SU-DHL-6 (cell line): ENCODE results near the gene SLC7A11.
A peak's percentile ranks its signal among the peaks of the same experiment; 100 is the strongest.

ENCODE experiments used
- H2AFZ ChIP-seq: fragments of 200-600 bp; sonication (generic); 2 replicates; pipeline ENCODE4 v1.6.1; 2014; ENCODE audit warnings: low read depth, mild to moderate bottlenecking, moderate library complexity, mixed read lengths, antibody characterized with exemption, low read length; ENCODE audit not compliant: severe bottlenecking
- H3F3A ChIP-seq: fragments of 200-600 bp; shearing (Covaris generic); 2 replicates; pipeline ENCODE4 v1.6.0; 2016; ENCODE audit warnings: antibody characterized with exemption, mild to moderate bottlenecking; ENCODE audit not compliant: insufficient read depth
- H3K27ac ChIP-seq: fragments of 200-600 bp; sonication (generic); 2 replicates; pipeline ENCODE4 v1.5.1; 2016; ENCODE audit warnings: low read depth, mild to moderate bottlenecking, low read length, moderate library complexity, mixed read lengths
- H3K27me3 ChIP-seq: fragments of 200-600 bp; sonication (generic), shearing (Covaris generic); 2 replicates; pipeline ENCODE4 v1.6.0; 2014; ENCODE audit warnings: mild to moderate bottlenecking, low read length
- H3K36me3 ChIP-seq: fragments of 200-600 bp; sonication (generic); 2 replicates; pipeline ENCODE4 v1.6.1; 2014; ENCODE audit warnings: mild to moderate bottlenecking, low read length, mixed read lengths
- H3K4me2 ChIP-seq: fragments of 300-600, 200-600 bp; shearing (Covaris generic), sonication (generic); 2 replicates; pipeline ENCODE4 v1.6.0; 2014; ENCODE audit warnings: low read length, low read depth, mild to moderate bottlenecking; ENCODE audit not compliant: poor library complexity, severe bottlenecking
- H3K4me3 ChIP-seq: fragments of 200-600 bp; sonication (generic); 2 replicates; pipeline ENCODE4 v1.5.1; 2014; ENCODE audit warnings: antibody characterized with exemption, low read length, mild to moderate bottlenecking, mixed read lengths; ENCODE audit not compliant: insufficient read depth, poor library complexity, severe bottlenecking
- H3K79me2 ChIP-seq: fragments of 200-600 bp; sonication (generic); 2 replicates; pipeline ENCODE4 v1.6.1; 2014; ENCODE audit warnings: mild to moderate bottlenecking, low read length, moderate library complexity; ENCODE audit not compliant: insufficient read depth
- H3K9ac ChIP-seq: fragments of 200-600 bp; sonication (generic); 2 replicates; pipeline ENCODE4 v1.7.0; 2014; ENCODE audit warnings: mild to moderate bottlenecking, low read length
- H3K9me2 ChIP-seq: fragments of 200-600 bp; sonication (generic); replicated peaks from 2 replicates; pipeline ENCODE4 v1.6.1; 2014; ENCODE audit warnings: low read length; ENCODE audit not compliant: insufficient read depth
- H3K9me3 ChIP-seq: fragments of 200-600 bp; sonication (generic); 2 replicates; pipeline ENCODE4 v1.6.1; 2014; ENCODE audit warnings: low read length, mixed read lengths; ENCODE audit not compliant: insufficient read depth
- H4K20me1 ChIP-seq: fragments of 200-600 bp; sonication (generic); 2 replicates; pipeline ENCODE4 v1.6.1; 2014; ENCODE audit warnings: low read depth, mild to moderate bottlenecking, antibody characterized with exemption, low read length, moderate library complexity, mixed read lengths
- EZH2phosphoT487 ChIP-seq: fragments of 200-600 bp; sonication (generic), shearing (Covaris generic); conservative IDR thresholded peaks from 2 replicates; pipeline ENCODE4 v1.6.1; 2018; ENCODE audit warnings: mild to moderate bottlenecking, antibody characterized with exemption, low read length, moderate library complexity, mixed read lengths
- TF ChIP-seq, protein P1 (sequence below): fragments of 200-600 bp; sonication (generic); IDR thresholded peaks from one replicate; pipeline ENCODE4 v1.5.1; 2017; ENCODE audit warnings: antibody characterized with exemption, mild to moderate bottlenecking, low read length, moderate library complexity; ENCODE audit not compliant: insufficient read depth, poor library complexity, severe bottlenecking

Gene SLC7A11

DNA sequence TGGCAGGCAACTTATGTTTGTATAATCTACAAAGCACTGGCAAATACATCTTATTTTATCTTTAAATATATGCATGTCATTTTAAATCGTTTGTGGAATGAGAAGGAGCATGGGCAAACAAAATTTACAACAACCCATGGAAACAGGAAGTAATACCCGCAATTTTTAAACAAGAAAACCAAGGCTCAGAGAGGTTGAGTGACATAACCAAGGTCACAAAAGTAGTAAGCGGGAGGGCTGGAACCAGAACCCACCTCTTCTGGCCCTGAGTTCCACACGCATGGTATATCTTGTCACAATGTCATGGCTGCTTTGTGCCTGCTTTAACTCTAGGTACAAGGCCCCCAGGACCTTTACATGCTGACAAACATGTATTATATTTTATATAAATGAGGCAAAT is 52.9 kb downstream of the SLC7A11 start:
- H3K9ac ChIP-seq = 0 out of 2 replicates have a peak overlapping the region, but pooled peaks have one; percentile 13
- no peaks in the 10 kb centered on the region for H4K20me1 ChIP-seq
- H3F3A ChIP-seq = peaks cover 14% of the 10 kb centered on the region
- no peaks in the 10 kb centered on the region for H3K9me3 ChIP-seq
- H3K4me2 ChIP-seq = peak overlapping the region; percentile 91
- no peak overlapping the region for H2AFZ ChIP-seq
- H3K4me3 ChIP-seq = no peak overlapping the region
- no peak for TF ChIP-seq EZH2phosphoT487
- TF ChIP-seq, protein P1, sequence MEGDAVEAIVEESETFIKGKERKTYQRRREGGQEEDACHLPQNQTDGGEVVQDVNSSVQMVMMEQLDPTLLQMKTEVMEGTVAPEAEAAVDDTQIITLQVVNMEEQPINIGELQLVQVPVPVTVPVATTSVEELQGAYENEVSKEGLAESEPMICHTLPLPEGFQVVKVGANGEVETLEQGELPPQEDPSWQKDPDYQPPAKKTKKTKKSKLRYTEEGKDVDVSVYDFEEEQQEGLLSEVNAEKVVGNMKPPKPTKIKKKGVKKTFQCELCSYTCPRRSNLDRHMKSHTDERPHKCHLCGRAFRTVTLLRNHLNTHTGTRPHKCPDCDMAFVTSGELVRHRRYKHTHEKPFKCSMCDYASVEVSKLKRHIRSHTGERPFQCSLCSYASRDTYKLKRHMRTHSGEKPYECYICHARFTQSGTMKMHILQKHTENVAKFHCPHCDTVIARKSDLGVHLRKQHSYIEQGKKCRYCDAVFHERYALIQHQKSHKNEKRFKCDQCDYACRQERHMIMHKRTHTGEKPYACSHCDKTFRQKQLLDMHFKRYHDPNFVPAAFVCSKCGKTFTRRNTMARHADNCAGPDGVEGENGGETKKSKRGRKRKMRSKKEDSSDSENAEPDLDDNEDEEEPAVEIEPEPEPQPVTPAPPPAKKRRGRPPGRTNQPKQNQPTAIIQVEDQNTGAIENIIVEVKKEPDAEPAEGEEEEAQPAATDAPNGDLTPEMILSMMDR = no peak
- H3K79me2 ChIP-seq = no peaks in the 10 kb centered on the region
- H3K9me2 ChIP-seq = no peaks in the 10 kb centered on the region
- peak overlapping the region; percentile 99; the same call in 1 of the 2 replicates for H3K27ac ChIP-seq
- no peaks in the 10 kb centered on the region for H3K27me3 ChIP-seq
- H3K36me3 ChIP-seq = no peaks in the 10 kb centered on the region

DNA sequence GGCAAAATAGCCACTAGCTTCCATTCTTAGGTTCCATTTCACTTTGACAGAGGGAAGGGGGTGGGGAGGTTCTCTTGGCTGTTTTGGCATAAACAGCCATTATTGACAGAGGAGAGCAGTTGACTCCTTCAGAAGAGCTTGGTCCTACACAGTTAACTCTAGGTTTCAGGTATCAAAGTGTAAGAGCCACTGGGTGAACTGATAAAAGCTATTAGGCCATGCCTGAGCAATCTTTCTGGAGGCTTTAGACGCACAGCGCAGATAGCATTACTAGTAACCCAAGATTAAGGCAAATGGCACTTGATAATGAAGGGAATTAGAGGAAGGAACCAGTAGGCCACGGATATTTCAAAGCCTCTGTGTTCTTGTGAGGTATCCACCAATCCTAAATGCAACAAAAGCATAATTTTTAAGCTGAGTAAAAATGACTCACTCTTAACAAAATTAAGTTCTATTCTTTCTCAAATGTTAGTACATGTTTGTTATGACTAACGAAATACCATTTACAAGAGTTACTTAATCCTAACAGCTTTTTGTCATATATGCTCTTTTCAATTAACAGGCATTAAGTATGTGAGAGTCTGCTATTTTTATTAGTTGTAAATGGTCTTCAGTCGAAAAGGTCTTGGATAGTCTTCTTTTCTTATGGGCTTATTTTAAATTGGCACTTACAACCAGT is 53.6 kb downstream of the SLC7A11 start:
- Histone ChIP-seq H4K20me1 (no peaks in the 10 kb centered on the region), H3F3A (peaks cover 14% of the 10 kb centered on the region), H3K4me2 (no peak overlapping the region), H3K79me2 (no peaks in the 10 kb centered on the region), H3K9me3 (no peaks in the 10 kb centered on the region), H3K27ac (no peak overlapping the region), H2AFZ (no peak overlapping the region), H3K36me3 (no peaks in the 10 kb centered on the region), H3K9ac (no peak overlapping the region), H3K4me3 (no peak overlapping the region), H3K27me3 (no peaks in the 10 kb centered on the region), H3K9me2 (no peaks in the 10 kb centered on the region)
- TF ChIP-seq, protein P1 = no peak
- TF ChIP-seq EZH2phosphoT487 = no peak

DNA sequence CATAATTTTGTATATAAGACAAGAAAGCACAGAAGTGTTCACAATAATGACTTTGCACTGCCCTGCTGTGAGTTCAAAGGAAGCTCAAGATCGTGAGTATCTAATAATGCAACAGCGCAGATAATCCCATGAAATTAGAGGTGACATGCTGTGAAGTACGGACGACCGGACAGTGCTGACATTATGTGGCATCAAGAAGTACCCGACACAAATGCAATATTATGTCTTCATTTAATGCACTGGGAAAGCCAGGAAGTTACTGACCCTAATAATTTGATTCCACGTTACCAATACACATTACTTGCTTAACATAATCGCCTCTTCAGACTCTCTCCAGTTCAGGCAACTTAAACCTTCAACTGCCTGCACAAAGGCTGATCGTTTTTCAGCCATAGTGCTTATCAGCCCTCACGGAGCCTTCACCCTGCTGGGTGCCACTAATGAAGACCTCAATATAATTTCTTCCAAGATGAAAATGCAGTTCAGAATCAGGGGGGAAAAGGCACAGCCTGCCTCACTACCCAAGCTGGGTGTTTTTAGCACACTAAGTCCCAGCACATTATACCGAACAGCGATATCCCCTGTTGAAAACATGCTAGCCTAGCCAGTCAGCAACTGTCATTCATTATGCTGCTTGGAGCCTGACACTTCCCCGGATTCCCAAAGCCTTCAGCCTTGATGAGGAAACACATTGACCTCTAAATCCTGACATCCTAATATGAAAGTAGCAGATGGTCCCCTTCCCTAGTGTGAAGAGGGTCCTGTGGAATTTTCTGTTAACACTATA is 56.1 kb downstream of the SLC7A11 start:
- Histone ChIP-seq H3K9me3 (no peaks in the 10 kb centered on the region), H3F3A (peaks cover 7% of the 10 kb centered on the region), H3K27me3 (no peaks in the 10 kb centered on the region), H3K4me3 (no peak overlapping the region), H3K9ac (no peak overlapping the region), H3K4me2 (no peak overlapping the region), H3K79me2 (no peaks in the 10 kb centered on the region), H3K36me3 (no peaks in the 10 kb centered on the region), H3K9me2 (no peaks in the 10 kb centered on the region), H2AFZ (no peak overlapping the region), H4K20me1 (no peaks in the 10 kb centered on the region), H3K27ac (no peak overlapping the region)
- TF ChIP-seq, protein P1 = no peak
- no peak for TF ChIP-seq EZH2phosphoT487
